ENCODE measurements around the gene TTLL7.

DNA sequence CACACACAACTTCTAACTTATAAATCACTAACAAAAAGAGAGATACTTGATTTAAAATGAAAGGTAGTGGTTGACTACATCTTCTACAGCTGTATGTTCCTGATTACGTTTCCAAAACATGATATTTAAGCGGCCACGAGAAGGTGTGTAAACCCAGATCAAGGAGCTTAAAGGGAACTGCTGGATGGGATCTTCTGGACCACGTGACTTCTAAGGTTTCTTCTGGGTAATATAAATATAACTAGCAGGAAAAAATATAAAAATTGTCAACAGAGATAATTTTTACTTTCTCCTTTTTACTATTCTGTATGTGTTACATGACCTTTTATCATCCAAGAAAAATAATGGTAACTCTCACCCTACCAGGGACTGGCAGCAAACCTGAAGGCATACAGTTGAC, 66.2 kb downstream of the TTLL7 start:
- TF ChIP-seq, protein P1, sequence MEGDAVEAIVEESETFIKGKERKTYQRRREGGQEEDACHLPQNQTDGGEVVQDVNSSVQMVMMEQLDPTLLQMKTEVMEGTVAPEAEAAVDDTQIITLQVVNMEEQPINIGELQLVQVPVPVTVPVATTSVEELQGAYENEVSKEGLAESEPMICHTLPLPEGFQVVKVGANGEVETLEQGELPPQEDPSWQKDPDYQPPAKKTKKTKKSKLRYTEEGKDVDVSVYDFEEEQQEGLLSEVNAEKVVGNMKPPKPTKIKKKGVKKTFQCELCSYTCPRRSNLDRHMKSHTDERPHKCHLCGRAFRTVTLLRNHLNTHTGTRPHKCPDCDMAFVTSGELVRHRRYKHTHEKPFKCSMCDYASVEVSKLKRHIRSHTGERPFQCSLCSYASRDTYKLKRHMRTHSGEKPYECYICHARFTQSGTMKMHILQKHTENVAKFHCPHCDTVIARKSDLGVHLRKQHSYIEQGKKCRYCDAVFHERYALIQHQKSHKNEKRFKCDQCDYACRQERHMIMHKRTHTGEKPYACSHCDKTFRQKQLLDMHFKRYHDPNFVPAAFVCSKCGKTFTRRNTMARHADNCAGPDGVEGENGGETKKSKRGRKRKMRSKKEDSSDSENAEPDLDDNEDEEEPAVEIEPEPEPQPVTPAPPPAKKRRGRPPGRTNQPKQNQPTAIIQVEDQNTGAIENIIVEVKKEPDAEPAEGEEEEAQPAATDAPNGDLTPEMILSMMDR (IDR thresholded peaks at IDR 0.05; ENCODE audit: low read length): no peak
- TF ChIP-seq EZH2 (optimal IDR thresholded peaks at IDR 0.05; ENCODE audit: low read depth, low read length): no peak
